ENCODE data around the gene CENPE.

CENPE gene

DNA sequence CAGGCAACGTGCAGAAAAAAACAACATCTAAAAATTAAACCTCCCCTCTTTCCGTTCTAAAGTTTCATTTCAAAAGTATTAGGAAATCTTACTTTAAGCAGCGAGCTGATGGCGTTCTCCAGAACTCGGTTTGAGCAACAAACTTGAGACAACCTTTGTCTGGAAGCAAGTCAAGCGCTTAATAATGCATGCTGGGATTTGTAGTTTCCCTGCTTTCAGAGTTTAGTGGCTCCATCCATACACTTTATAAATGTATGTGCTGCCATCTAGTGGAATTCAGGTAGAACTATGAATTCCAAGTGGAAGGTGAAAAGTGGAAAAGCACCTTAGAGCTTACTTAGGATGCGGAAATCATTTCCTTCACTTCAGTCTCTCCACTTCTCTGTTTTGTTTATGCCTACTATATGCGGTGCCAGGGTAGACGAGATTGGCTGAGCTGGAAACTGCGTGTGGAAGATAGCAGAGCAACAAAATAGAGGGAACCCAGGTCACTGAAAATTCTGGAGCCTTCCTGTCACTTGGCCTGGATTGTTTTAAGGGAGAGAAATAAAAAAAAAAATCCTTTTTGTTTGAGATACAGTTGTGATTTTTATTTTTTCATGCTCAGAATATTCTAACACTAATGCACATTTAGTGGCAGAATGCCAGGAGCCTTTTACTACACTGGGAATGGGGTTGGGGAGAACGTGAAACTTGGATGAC, 98.3 kb downstream of the CENPE start, which contains the start of gene BDH2:
Gene BDH2 (minus strand): TSS at position 144 of the 702 bp plus-strand sequence. CDS start 3,580 bp downstream, outside the sequence.
- DNase-seq (ENCODE audit: low spot score): peak; percentile 83
- Histone ChIP-seq H3K4ac (ENCODE audit: low read length) (no peak within 1 kb of the TSS), H4K91ac (ENCODE audit: low read depth, low read length, poor library complexity) (no peak within 1 kb of the TSS), H3K9ac (ENCODE audit: low read depth, low read length, poor library complexity) (no peak within 1 kb of the TSS), H3K27me3 (ENCODE audit: control insufficient read depth in 3 of 3, insufficient read depth in 3 of 3, low read depth in 1 of 3, low read length in 3 of 3) (no peaks in the 10 kb centered on the region), H3K27ac (replicated peaks; ENCODE audit: low read length) (peak within 1 kb of the TSS; percentile 48), H3K9me3 (replicated peaks in 1 of 2; ENCODE audit: control insufficient read depth in 2 of 2, insufficient read depth in 1 of 2, low read depth in 1 of 2, low read length in 2 of 2) (no peaks in the 10 kb centered on the region), H2BK12ac (ENCODE audit: low read length) (no peak within 1 kb of the TSS), H3K4me3 (ENCODE audit: low read length in 2 of 2) (peak within 1 kb of the TSS; percentile 62 to 67), H3K4me1 (ENCODE audit: control insufficient read depth in 2 of 2, insufficient read depth in 1 of 2, low read depth in 1 of 2, low read length in 2 of 2) (peaks cover 13 to 17% of the 10 kb centered on the region in 2 donors), H2AK5ac (ENCODE audit: low read depth, low read length) (no peak within 1 kb of the TSS), H3K18ac (ENCODE audit: low read length) (no peak within 1 kb of the TSS), H2AFZ (ENCODE audit: low read length) (peak within 1 kb of the TSS; percentile 81), H2BK15ac (ENCODE audit: low read length) (no peak within 1 kb of the TSS), H3K14ac (ENCODE audit: low read length) (no peak within 1 kb of the TSS), H3K36me3 (replicated peaks in 1 of 2; ENCODE audit: control insufficient read depth in 2 of 2, insufficient read depth in 2 of 2, low read length in 2 of 2) (peaks cover 0 to 19% of the 10 kb centered on the region in 2 donors), H2BK120ac (ENCODE audit: low read depth, low read length) (no peak within 1 kb of the TSS), H4K8ac (ENCODE audit: low read depth, low read length) (no peak within 1 kb of the TSS), H3K79me1 (ENCODE audit: low read depth, low read length) (no peaks in the 10 kb centered on the region), H3K4me2 (ENCODE audit: insufficient read depth, low read length, poor library complexity, severe bottlenecking) (peak within 1 kb of the TSS; percentile 36), H3K23ac (ENCODE audit: low read depth, low read length, poor library complexity) (no peak within 1 kb of the TSS), H2BK5ac (ENCODE audit: low read length) (no peak within 1 kb of the TSS)
- no CpG with 5 or more reads among the region's 11 CpGs for WGBS, 2 donors (ENCODE audit: extremely low coverage in 2 of 2, insufficient read length in 2 of 2, insufficient replicate concordance in 1 of 2)

DNA sequence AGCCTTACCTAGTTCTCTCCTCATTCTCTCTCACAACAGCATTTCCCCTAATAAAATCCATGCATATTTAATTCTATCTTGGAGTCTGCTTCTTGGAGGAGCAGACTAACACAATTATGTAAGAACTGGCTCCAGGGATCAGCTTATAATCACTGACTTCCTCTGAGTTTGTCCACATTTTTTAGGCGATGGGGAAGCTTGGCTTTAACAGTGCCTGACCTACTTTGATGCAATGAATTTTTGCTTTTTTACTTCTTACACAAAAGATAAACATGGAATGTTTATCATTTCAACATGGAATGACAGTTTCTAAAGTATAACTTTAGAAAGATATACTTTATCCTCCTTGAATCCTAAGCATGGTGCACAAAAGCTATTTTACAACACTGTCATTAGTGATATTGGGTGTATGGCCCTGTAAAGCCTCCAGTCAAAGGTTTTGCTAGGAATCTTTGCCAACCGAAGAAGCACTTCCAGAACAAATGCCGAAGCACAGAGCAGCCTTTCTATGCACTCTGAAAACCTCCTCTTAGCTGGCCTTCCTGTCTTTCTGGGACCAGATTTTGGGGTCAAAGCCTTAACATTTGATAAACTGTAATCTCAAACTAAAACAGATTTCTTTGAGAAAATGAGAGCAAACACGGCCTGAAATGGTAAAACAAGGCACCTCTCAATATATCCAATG, 99.2 kb downstream of the CENPE start:
- Histone ChIP-seq H3K27ac (replicated peaks; ENCODE audit: low read length) (no peak overlapping the region), H2BK5ac (ENCODE audit: low read length) (no peak overlapping the region), H2BK15ac (ENCODE audit: low read length) (no peak overlapping the region), H3K4me1 (ENCODE audit: control insufficient read depth in 2 of 2, insufficient read depth in 1 of 2, low read depth in 1 of 2, low read length in 2 of 2) (peaks cover 13 to 17% of the 10 kb centered on the region in 2 donors), H3K23ac (ENCODE audit: low read depth, low read length, poor library complexity) (no peak overlapping the region), H2AK5ac (ENCODE audit: low read depth, low read length) (peak overlapping the region; percentile 22), H3K4ac (ENCODE audit: low read length) (no peak overlapping the region), H3K4me2 (ENCODE audit: insufficient read depth, low read length, poor library complexity, severe bottlenecking) (peak overlapping the region; percentile 36), H3K9me3 (replicated peaks in 1 of 2; ENCODE audit: control insufficient read depth in 2 of 2, insufficient read depth in 1 of 2, low read depth in 1 of 2, low read length in 2 of 2) (no peaks in the 10 kb centered on the region), H3K36me3 (replicated peaks in 1 of 2; ENCODE audit: control insufficient read depth in 2 of 2, insufficient read depth in 2 of 2, low read length in 2 of 2) (peaks cover 0 to 22% of the 10 kb centered on the region in 2 donors), H3K4me3 (ENCODE audit: low read length in 2 of 2) (peak overlapping the region; percentile 62 to 67), H4K8ac (ENCODE audit: low read depth, low read length) (no peak overlapping the region), H2AFZ (ENCODE audit: low read length) (peak overlapping the region; percentile 81), H3K14ac (ENCODE audit: low read length) (no peak overlapping the region), H3K9ac (ENCODE audit: low read depth, low read length, poor library complexity) (no peak overlapping the region), H4K91ac (ENCODE audit: low read depth, low read length, poor library complexity) (no peak overlapping the region), H3K18ac (ENCODE audit: low read length) (no peak overlapping the region), H3K79me1 (ENCODE audit: low read depth, low read length) (no peaks in the 10 kb centered on the region), H3K27me3 (ENCODE audit: control insufficient read depth in 3 of 3, insufficient read depth in 3 of 3, low read depth in 1 of 3, low read length in 3 of 3) (no peaks in the 10 kb centered on the region), H2BK12ac (ENCODE audit: low read length) (no peak overlapping the region), H2BK120ac (ENCODE audit: low read depth, low read length) (no peak overlapping the region)
- no CpG with 5 or more reads among the region's 4 CpGs for WGBS, 2 donors (ENCODE audit: extremely low coverage in 2 of 2, insufficient read length in 2 of 2, insufficient replicate concordance in 1 of 2)
- no peak for DNase-seq (ENCODE audit: low spot score)

DNA sequence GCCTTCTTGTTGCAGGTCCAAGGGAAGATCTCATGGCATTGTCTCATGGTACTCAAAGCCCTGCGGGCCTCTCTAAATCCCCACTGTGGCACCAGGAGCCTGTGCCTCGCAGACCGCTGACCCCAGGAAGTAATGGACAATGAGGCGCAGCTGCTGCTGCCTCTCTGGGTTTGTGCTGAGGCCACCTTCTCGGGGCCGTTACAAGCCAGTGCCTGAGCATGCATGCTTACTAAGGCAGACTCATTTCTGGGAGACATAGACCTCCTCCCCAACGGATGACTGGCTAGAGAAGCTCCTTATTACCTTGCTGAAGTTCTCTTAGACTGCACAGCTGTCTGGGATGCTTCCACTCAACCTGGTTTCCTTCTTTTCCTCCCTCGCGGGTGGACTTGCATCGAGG, 99.8 kb downstream of the CENPE start:
- H3K27ac ChIP-seq (replicated peaks; ENCODE audit: low read length): peak overlapping the region; percentile 2
- H4K8ac ChIP-seq (ENCODE audit: low read depth, low read length): no peak overlapping the region
- H2BK5ac ChIP-seq (ENCODE audit: low read length): no peak overlapping the region
- peaks cover 0 to 24% of the 10 kb centered on the region in 2 donors for H3K36me3 ChIP-seq (replicated peaks in 1 of 2; ENCODE audit: control insufficient read depth in 2 of 2, insufficient read depth in 2 of 2, low read length in 2 of 2)
- H3K4me1 ChIP-seq (ENCODE audit: control insufficient read depth in 2 of 2, insufficient read depth in 1 of 2, low read depth in 1 of 2, low read length in 2 of 2): peaks cover 13 to 17% of the 10 kb centered on the region in 2 donors
- H2BK120ac ChIP-seq (ENCODE audit: low read depth, low read length): no peak overlapping the region
- no peak overlapping the region for H3K4ac ChIP-seq (ENCODE audit: low read length)
- H3K9me3 ChIP-seq (replicated peaks in 1 of 2; ENCODE audit: control insufficient read depth in 2 of 2, insufficient read depth in 1 of 2, low read depth in 1 of 2, low read length in 2 of 2): no peaks in the 10 kb centered on the region
- DNase-seq (ENCODE audit: low spot score): no peak
- no peaks in the 10 kb centered on the region for H3K79me1 ChIP-seq (ENCODE audit: low read depth, low read length)
- H4K91ac ChIP-seq (ENCODE audit: low read depth, low read length, poor library complexity): no peak overlapping the region
- H3K14ac ChIP-seq (ENCODE audit: low read length): no peak overlapping the region
- H3K18ac ChIP-seq (ENCODE audit: low read length): peak overlapping the region; percentile 56
- H3K4me3 ChIP-seq (ENCODE audit: low read length in 2 of 2): peak overlapping the region in 1 of 2 donors; percentile 62
- no peak overlapping the region for H2BK15ac ChIP-seq (ENCODE audit: low read length)
- no peaks in the 10 kb centered on the region for H3K27me3 ChIP-seq (ENCODE audit: control insufficient read depth in 3 of 3, insufficient read depth in 3 of 3, low read depth in 1 of 3, low read length in 3 of 3)
- H2AFZ ChIP-seq (ENCODE audit: low read length): peak overlapping the region; percentile 81
- H3K4me2 ChIP-seq (ENCODE audit: insufficient read depth, low read length, poor library complexity, severe bottlenecking): peak overlapping the region; percentile 36
- no peak overlapping the region for H3K9ac ChIP-seq (ENCODE audit: low read depth, low read length, poor library complexity)
- peak overlapping the region; percentile 22 for H2AK5ac ChIP-seq (ENCODE audit: low read depth, low read length)
- no peak overlapping the region for H2BK12ac ChIP-seq (ENCODE audit: low read length)
- H3K23ac ChIP-seq (ENCODE audit: low read depth, low read length, poor library complexity): no peak overlapping the region
- no CpG with 5 or more reads among the region's 10 CpGs for WGBS, 2 donors (ENCODE audit: extremely low coverage in 2 of 2, insufficient read length in 2 of 2, insufficient replicate concordance in 1 of 2)

DNA sequence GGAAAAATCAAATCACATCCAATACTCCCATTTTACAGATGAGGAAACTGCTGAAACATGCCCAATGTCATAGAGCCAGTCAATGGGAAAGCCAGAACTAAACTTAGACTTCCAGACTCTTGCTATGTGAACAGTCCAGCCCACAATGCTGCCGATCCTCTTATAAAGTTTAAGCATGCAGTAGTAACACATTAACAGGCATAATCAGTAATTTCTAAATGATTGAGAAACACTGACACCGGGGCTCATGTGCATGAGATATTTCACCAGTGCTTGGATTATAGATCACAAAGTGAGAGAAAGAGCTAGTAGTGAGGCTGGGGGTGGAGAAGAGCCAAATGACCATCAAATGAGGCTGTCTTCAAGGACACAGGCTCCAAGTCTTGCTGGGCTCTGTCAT, 101.0 kb downstream of the CENPE start:
- no peak overlapping the region for H2BK5ac ChIP-seq (ENCODE audit: low read length)
- no peaks in the 10 kb centered on the region for H3K79me1 ChIP-seq (ENCODE audit: low read depth, low read length)
- H3K18ac ChIP-seq (ENCODE audit: low read length): no peak overlapping the region
- no peak overlapping the region for H2AK5ac ChIP-seq (ENCODE audit: low read depth, low read length)
- H3K4me3 ChIP-seq (ENCODE audit: low read length in 2 of 2): no peak overlapping the region
- H4K8ac ChIP-seq (ENCODE audit: low read depth, low read length): no peak overlapping the region
- no peaks in the 10 kb centered on the region for H3K9me3 ChIP-seq (replicated peaks in 1 of 2; ENCODE audit: control insufficient read depth in 2 of 2, insufficient read depth in 1 of 2, low read depth in 1 of 2, low read length in 2 of 2)
- no peak overlapping the region for H3K4ac ChIP-seq (ENCODE audit: low read length)
- no peak overlapping the region for H3K4me2 ChIP-seq (ENCODE audit: insufficient read depth, low read length, poor library complexity, severe bottlenecking)
- no peak overlapping the region for H3K27ac ChIP-seq (replicated peaks; ENCODE audit: low read length)
- H2BK120ac ChIP-seq (ENCODE audit: low read depth, low read length): no peak overlapping the region
- peaks cover 13 to 17% of the 10 kb centered on the region in 2 donors for H3K4me1 ChIP-seq (ENCODE audit: control insufficient read depth in 2 of 2, insufficient read depth in 1 of 2, low read depth in 1 of 2, low read length in 2 of 2)
- H3K36me3 ChIP-seq (replicated peaks in 1 of 2; ENCODE audit: control insufficient read depth in 2 of 2, insufficient read depth in 2 of 2, low read length in 2 of 2): peaks cover 0 to 36% of the 10 kb centered on the region in 2 donors
- no peak for DNase-seq (ENCODE audit: low spot score)
- no peak overlapping the region for H3K14ac ChIP-seq (ENCODE audit: low read length)
- no peak overlapping the region for H2BK15ac ChIP-seq (ENCODE audit: low read length)
- no peak overlapping the region for H4K91ac ChIP-seq (ENCODE audit: low read depth, low read length, poor library complexity)
- H3K27me3 ChIP-seq (ENCODE audit: control insufficient read depth in 3 of 3, insufficient read depth in 3 of 3, low read depth in 1 of 3, low read length in 3 of 3): no peaks in the 10 kb centered on the region
- H2BK12ac ChIP-seq (ENCODE audit: low read length): no peak overlapping the region
- no peak overlapping the region for H2AFZ ChIP-seq (ENCODE audit: low read length)
- no CpG with 5 or more reads among the region's 2 CpGs for WGBS, 2 donors (ENCODE audit: extremely low coverage in 2 of 2, insufficient read length in 2 of 2, insufficient replicate concordance in 1 of 2)
- no peak overlapping the region for H3K23ac ChIP-seq (ENCODE audit: low read depth, low read length, poor library complexity)
- H3K9ac ChIP-seq (ENCODE audit: low read depth, low read length, poor library complexity): no peak overlapping the region
